Measurements from ENCODE around the gene TEX11.

TEX11 gene

DNA sequence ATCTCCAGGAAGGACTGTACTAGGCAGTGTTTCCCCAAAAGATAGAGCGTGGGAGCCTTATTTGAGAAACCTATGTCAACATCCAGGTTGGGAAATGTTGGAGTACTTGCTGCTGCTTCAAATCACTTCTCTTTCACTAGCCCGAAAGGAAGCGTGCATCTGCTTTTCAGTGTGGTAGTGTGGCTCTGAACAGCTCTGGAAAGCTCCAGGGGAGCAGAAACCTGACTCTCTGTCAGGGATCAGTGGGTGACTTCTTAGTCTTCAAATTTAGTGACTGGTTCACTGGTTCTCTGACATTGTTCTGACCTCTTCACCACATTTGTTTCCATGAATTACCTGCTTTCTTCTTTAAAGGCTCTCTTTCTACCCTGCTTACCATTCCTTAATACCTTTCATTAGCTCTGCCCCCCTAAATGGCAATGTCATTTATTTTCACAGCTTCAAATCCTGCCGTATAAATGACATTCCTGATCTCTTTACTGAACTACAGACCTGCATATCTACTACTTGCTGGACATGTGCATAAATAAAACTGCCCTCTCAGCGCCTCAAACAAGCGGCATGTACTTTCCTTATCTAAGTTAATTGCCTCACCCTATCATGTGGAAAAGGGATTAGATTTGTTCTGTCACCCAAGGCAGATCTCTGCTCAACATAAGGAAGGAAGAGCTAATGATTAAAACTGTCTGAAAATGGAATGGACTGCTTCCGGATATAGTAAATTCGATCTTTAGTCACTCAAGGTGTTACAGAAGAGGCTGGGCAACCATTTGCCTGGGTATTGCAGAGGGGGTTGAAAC lies 426.8 kb downstream of the TEX11 start:
- TF ChIP-seq, protein P1, sequence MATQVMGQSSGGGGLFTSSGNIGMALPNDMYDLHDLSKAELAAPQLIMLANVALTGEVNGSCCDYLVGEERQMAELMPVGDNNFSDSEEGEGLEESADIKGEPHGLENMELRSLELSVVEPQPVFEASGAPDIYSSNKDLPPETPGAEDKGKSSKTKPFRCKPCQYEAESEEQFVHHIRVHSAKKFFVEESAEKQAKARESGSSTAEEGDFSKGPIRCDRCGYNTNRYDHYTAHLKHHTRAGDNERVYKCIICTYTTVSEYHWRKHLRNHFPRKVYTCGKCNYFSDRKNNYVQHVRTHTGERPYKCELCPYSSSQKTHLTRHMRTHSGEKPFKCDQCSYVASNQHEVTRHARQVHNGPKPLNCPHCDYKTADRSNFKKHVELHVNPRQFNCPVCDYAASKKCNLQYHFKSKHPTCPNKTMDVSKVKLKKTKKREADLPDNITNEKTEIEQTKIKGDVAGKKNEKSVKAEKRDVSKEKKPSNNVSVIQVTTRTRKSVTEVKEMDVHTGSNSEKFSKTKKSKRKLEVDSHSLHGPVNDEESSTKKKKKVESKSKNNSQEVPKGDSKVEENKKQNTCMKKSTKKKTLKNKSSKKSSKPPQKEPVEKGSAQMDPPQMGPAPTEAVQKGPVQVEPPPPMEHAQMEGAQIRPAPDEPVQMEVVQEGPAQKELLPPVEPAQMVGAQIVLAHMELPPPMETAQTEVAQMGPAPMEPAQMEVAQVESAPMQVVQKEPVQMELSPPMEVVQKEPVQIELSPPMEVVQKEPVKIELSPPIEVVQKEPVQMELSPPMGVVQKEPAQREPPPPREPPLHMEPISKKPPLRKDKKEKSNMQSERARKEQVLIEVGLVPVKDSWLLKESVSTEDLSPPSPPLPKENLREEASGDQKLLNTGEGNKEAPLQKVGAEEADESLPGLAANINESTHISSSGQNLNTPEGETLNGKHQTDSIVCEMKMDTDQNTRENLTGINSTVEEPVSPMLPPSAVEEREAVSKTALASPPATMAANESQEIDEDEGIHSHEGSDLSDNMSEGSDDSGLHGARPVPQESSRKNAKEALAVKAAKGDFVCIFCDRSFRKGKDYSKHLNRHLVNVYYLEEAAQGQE (IDR thresholded peaks at IDR 0.05; ENCODE audit: insufficient replicate concordance, low read depth), result no peak
- TF ChIP-seq GABPA (IDR thresholded peaks at IDR 0.05; ENCODE audit: low read depth) (no peak), POLR2AphosphoS5 (IDR thresholded peaks at IDR 0.05; ENCODE audit: low read depth) (no peak), SPI1 (IDR thresholded peaks at IDR 0.05; ENCODE audit: borderline replicate concordance, low read depth) (no peak)
- TF ChIP-seq, protein P2, sequence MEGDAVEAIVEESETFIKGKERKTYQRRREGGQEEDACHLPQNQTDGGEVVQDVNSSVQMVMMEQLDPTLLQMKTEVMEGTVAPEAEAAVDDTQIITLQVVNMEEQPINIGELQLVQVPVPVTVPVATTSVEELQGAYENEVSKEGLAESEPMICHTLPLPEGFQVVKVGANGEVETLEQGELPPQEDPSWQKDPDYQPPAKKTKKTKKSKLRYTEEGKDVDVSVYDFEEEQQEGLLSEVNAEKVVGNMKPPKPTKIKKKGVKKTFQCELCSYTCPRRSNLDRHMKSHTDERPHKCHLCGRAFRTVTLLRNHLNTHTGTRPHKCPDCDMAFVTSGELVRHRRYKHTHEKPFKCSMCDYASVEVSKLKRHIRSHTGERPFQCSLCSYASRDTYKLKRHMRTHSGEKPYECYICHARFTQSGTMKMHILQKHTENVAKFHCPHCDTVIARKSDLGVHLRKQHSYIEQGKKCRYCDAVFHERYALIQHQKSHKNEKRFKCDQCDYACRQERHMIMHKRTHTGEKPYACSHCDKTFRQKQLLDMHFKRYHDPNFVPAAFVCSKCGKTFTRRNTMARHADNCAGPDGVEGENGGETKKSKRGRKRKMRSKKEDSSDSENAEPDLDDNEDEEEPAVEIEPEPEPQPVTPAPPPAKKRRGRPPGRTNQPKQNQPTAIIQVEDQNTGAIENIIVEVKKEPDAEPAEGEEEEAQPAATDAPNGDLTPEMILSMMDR (IDR thresholded peaks at IDR 0.05; ENCODE audit: insufficient read depth, low read length), result no peak
- no peak for DNase-seq (ENCODE audit: low read depth in 1 of 2, low spot score in 1 of 2)
- H3K27me3 ChIP-seq (ENCODE audit: insufficient read depth, poor library complexity, severe bottlenecking), result no peaks in the 10 kb centered on the region
- no peak overlapping the region for H3K27ac ChIP-seq (replicated peaks)
- no peak overlapping the region for H3K4me3 ChIP-seq (replicated peaks; ENCODE audit: insufficient read depth, low read length)

DNA sequence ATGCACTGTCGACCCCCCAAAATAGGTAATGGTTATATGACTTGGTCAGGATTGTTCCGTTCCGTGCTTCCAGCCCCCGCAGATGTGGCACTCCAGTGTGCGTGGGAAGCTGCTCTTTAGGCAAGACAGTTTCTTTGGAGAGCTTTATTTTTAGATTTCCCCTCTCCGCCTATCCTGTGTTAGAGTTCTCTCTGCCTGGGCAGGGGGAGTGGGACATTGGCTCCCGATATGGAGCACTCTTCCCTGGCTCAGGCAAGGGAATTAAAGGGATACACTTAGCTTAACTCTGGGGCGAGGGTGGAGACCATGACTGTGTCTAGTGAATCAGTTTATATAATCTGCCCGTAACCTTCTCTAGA lies 427.9 kb downstream of the TEX11 start:
- Histone ChIP-seq H3K27ac (replicated peaks) (no peak overlapping the region), H3K4me3 (replicated peaks; ENCODE audit: insufficient read depth, low read length) (no peak overlapping the region), H3K27me3 (ENCODE audit: insufficient read depth, poor library complexity, severe bottlenecking) (no peaks in the 10 kb centered on the region)
- no peak for DNase-seq (ENCODE audit: low read depth in 1 of 2, low spot score in 1 of 2)
- TF ChIP-seq SPI1 (IDR thresholded peaks at IDR 0.05; ENCODE audit: borderline replicate concordance, low read depth), result no peak
- no peak for TF ChIP-seq GABPA (IDR thresholded peaks at IDR 0.05; ENCODE audit: low read depth)
- TF ChIP-seq, protein P2 (IDR thresholded peaks at IDR 0.05; ENCODE audit: insufficient read depth, low read length), result no peak
- no peak for TF ChIP-seq POLR2AphosphoS5 (IDR thresholded peaks at IDR 0.05; ENCODE audit: low read depth)
- TF ChIP-seq, protein P1 (IDR thresholded peaks at IDR 0.05; ENCODE audit: insufficient replicate concordance, low read depth), result no peak

DNA sequence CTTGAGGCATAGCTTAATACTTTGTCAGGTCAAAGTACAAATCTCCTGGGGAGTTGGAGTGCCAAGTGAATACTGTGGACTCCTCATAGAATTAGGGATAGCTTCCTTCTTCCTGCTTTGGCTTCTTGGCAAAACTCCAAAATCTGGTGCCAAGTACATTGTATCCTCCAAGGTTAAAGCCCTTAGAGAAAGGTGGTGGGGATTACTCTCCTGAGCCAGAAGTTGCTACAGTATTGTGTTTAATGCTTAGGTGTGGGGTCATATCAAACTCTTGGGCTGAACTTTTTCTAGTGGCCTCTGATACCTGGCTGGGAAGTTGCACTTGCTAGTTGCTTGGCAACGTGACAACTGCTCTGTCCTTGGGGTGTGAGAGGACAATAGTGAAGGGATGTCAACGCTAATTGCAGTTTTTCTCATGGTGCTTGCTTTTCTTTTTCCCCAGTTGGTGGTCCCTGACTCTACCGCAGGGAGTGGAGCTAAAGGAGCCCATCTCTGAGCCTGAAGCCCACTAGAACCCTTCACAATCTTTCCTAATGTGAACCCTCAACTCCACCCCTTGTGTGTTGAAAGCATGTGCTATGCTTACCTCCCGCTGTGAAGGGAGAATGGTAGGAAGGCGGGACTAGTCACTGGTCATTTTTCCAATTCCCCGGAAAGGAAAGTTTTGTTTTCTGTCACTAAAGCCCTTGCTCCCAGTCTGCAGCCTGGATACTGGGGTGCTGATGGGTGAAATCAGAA lies 428.4 kb downstream of the TEX11 start:
- H3K4me3 ChIP-seq (replicated peaks; ENCODE audit: insufficient read depth, low read length), result no peak overlapping the region
- H3K27me3 ChIP-seq (ENCODE audit: insufficient read depth, poor library complexity, severe bottlenecking), result no peaks in the 10 kb centered on the region
- DNase-seq (ENCODE audit: low read depth in 1 of 2, low spot score in 1 of 2), result no peak
- no peak for TF ChIP-seq POLR2AphosphoS5 (IDR thresholded peaks at IDR 0.05; ENCODE audit: low read depth)
- H3K27ac ChIP-seq (replicated peaks), result no peak overlapping the region

DNA sequence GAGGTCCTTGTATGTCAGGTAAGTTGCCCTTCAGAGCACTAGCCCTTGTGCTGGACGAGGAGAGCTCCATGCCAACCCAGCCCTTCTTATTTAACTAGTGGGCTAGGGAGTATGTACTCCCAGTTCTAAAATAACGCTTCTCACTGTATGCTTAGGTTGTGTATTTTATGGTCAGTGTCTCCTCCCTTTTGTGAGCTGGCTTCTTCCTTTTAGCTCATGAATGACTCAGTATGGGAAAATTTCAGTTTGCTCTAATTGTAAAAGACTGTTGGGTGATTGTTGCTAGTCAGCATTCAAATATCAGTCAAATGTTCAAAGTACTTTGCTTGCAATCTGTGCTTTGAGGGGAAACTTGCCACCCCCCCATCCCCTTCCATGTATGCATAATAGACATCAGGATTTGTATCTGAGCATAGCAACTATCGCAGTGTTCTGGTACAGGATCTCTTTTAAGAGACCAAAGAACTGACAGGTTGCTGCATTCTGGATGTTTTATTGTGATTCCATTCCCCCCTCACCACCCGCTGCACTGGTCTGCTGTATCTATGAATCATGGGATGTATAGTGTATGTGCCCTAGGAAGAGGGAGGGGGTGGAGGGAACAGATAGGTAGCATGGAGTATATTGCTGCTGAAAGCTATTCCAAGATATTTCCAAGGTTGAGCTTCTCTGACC lies 429.1 kb downstream of the TEX11 start:
- Histone ChIP-seq H3K27me3 (ENCODE audit: insufficient read depth, poor library complexity, severe bottlenecking) (no peaks in the 10 kb centered on the region), H3K4me3 (replicated peaks; ENCODE audit: insufficient read depth, low read length) (no peak overlapping the region), H3K27ac (replicated peaks) (no peak overlapping the region)
- TF ChIP-seq POLR2AphosphoS5 (IDR thresholded peaks at IDR 0.05; ENCODE audit: low read depth), result no peak
- TF ChIP-seq SPI1 (IDR thresholded peaks at IDR 0.05; ENCODE audit: borderline replicate concordance, low read depth), result no peak
- TF ChIP-seq, protein P2 (IDR thresholded peaks at IDR 0.05; ENCODE audit: insufficient read depth, low read length), result no peak
- no peak for TF ChIP-seq GABPA (IDR thresholded peaks at IDR 0.05; ENCODE audit: low read depth)
- TF ChIP-seq, protein P1 (IDR thresholded peaks at IDR 0.05; ENCODE audit: insufficient replicate concordance, low read depth), result no peak
- DNase-seq (ENCODE audit: low read depth in 1 of 2, low spot score in 1 of 2), result no peak

Measured in HL-60 (cell line).